H1 (cell line): ENCODE measurements around the gene PRR36. TPM values are rescaled to one million over a fixed set of nuclear protein-coding genes. Genes with fewer than 3 reads are reported as not detected.

Experiments
- CHD7 ChIP-seq: fragments of 300-600 bp; sonication (generic); IDR thresholded peaks from 2 replicates; pipeline ENCODE4 v1.7.1; 2012; ENCODE audit warnings: low read length, moderate library complexity, mild to moderate bottlenecking, inconsistent platforms; ENCODE audit not compliant: insufficient replicate concordance
- HDAC6 ChIP-seq: IDR thresholded peaks from one replicate; pipeline ENCODE4 v1.7.1; 2012; ENCODE audit warnings: low read depth, mild to moderate bottlenecking, inconsistent platforms, low read length, moderate library complexity
- JUND ChIP-seq: IDR thresholded peaks from 2 replicates; pipeline ENCODE4 v1.6.1; 2011; ENCODE audit warnings: mild to moderate bottlenecking, improper control_type of control experiment, low read length
- PHF8 ChIP-seq: fragments of 200-600 bp; sonication (generic); conservative IDR thresholded peaks from 2 replicates; pipeline ENCODE4 v1.7.1; 2012; ENCODE audit warnings: low read depth, mild to moderate bottlenecking, inconsistent platforms, low read length, moderate library complexity
- RNF2 ChIP-seq: fragments of 200-900, 300-1000 bp; sonication (generic); IDR thresholded peaks from 2 replicates; pipeline ENCODE4 v1.7.1; 2016; ENCODE audit warnings: borderline replicate concordance, low read depth, mild to moderate bottlenecking, antibody characterized with exemption, low read length; ENCODE audit not compliant: poor library complexity, severe bottlenecking; ENCODE audit errors: missing control alignments
- SP1 ChIP-seq: IDR thresholded peaks from 2 replicates; pipeline ENCODE4 v1.6.1; 2011; ENCODE audit warnings: low read depth, low read length
- polyA plus RNA-seq, 7 experiments: library from polyadenylated mRNA; depleted of rRNA in 3 of 7; stranded (reverse) in 5 of 7; unstranded in 2 of 7; fragments of >200 nt in 5 of 7; fragments of 200-250 nt in 2 of 7; gene quantifications; 1 replicate in 5 of 7; 2 replicates in 1 of 7; 4 replicates in 1 of 7; pipeline versions ENCODE4 v1.2.1 to v1.2.3, GENCODE V29; 2011 to 2013; ENCODE audit warnings: missing spikeins in 2 of 7, mixed read lengths in 2 of 7
- total RNA-seq: library from RNA; stranded (reverse); fragmentation: NEBNext Ultra II Directional; extraction: Animal tissue kit (Norgen Biotek cat#: 25700); gene quantifications from 2 replicates; pipeline ENCODE4 v1.2.1, GENCODE V29; 2021

Gene PRR36
- total and polyA plus RNA-seq, 2 of the 8 experiments (the other 6 are each of a cell fraction or from before 2014, with no cell fraction given) = 1.6 to 23.9 TPM

DNA sequence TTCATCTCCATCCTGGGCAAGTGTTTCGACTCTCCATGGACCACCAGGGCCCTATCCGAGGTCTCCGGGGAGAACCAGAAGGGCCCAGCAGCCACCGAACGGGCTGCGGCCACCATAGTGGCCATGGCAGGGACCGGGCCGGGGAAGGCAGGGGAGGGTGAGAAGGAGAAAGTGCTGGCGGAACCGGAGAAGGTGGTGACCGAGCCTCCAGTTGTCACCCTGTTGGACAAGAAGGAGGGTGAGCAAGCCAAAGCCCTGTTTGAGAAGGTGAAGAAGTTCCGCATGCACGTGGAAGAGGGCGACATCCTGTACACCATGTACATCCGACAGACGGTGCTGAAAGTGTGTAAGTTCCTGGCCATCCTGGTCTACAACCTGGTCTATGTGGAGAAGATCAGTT is 24.8 kb upstream of the PRR36 start (continued):
- TF ChIP-seq CHD7 = no peak
- TF ChIP-seq SP1 = no peak
- TF ChIP-seq JUND = no peak
- no peak for TF ChIP-seq HDAC6
- no peak for TF ChIP-seq PHF8
- no peak for TF ChIP-seq RNF2
